NT2/D1 (cell line): ENCODE measurements around the gene ATG16L1.

Experiments
- YY1 ChIP-seq: IDR thresholded peaks from 2 replicates; pipeline ENCODE4 v1.6.1; 2011; ENCODE audit not compliant: insufficient read length, insufficient read depth
- ZNF274 ChIP-seq: IDR thresholded peaks from 2 replicates; pipeline ENCODE4 v1.6.1; 2011; ENCODE audit warnings: mild to moderate bottlenecking, low read depth, low read length

GRCh38 chr2:233267516-233268245 is 16.2 kb downstream of the ATG16L1 start:
- TF ChIP-seq ZNF274, result no peak
- TF ChIP-seq YY1, result no peak
